Iris pigment epithelial cell (primary cell): ENCODE results near the gene RFXANK.
"Not testable (repeated sequence)": the region's sequence is repeated elsewhere in the genome, so short reads cannot be mapped to it uniquely, and the experiment has no call there.

Source experiments
- DNase-seq: peaks from one replicate; pipeline ENCODE4 v3.0.0-alpha.2; 2011; ENCODE audit warnings: low read depth

RFXANK gene

DNA sequence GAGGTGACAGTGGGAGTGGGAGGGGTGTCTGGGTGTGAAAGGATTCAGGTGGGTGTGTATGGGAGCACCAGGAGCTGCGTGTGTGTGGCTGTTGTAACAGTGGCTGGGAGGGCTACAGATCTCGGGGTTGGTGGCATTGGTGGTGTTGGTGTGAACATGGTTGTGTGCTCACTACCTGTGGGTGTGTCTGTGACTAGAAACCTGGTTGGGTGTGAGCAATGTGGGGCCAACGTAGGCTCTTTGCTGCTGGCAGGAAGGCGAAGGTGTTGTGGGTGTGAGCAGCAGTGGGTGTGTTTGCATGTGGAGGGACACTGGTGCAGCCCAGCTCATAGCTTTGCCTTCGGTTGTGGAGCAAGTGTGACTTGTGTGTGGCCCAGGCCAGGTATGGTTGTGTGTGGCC, 14.9 kb downstream of the RFXANK start:
- no peak for DNase-seq

DNA sequence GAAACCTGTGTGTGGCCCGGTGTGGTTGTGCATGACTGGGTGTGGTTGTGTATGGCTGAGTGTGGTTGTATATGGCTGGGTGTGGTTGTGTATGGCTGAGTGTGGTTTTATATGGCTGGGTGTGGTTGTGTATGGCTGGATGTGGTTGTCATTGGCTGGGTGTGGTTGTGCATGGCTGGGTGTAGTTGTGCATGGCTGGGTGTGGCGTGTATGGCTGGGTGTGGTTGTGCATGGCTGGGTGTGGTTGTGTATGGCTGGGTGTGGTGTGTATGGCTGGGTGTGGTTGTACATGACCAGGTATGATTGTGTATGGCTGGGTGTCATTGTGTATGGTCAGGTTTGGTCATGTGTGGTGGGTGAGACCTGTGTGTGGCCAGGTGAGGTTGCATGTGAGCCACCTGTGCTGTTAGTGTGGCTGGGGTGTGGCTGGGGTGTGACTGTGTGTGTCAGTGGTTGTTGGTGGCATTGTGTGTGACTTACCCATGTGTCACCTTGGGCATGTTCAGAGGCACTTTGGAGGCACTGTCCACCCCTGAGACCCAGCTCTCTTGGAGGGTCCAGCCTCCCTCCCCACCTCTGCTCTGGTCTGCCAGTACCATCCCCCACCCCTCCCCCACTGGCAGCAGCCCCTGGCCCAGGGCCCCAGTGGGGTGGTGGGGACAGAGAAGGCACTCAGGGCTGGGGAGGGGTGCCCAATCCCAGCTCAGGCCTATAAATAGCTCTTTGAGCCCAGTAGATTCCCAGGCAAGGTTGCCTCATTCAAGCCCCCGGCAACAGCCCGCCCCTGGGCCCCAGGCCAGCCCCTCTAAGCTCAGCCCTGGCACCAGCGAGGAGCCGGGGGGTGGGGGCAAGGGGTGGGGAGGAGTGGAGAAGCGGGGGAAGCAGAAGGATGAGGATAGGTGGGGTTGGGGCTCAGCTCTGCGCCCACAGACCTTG, 15.8 kb downstream of the RFXANK start:
- no peak for DNase-seq

DNA sequence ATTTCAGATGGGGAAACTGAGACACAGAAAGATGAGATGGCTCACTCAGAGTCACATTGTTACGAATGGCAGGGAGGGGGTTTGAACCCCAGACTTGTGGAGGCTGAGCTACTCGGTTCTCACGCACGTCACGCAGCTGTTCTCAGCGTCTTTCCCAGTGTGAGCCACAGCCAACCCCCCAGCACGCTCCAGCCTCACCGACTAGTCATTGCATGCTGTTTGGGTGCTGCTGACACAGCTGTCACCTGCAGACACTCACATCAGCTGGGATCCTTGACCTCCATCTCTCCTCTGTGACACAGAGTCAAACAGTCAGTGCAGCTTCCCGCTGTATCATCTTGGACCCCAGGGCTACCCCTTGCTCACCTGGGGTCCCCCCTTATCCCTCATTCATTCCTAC, 17.3 kb downstream of the RFXANK start:
- DNase-seq, result no peak

DNA sequence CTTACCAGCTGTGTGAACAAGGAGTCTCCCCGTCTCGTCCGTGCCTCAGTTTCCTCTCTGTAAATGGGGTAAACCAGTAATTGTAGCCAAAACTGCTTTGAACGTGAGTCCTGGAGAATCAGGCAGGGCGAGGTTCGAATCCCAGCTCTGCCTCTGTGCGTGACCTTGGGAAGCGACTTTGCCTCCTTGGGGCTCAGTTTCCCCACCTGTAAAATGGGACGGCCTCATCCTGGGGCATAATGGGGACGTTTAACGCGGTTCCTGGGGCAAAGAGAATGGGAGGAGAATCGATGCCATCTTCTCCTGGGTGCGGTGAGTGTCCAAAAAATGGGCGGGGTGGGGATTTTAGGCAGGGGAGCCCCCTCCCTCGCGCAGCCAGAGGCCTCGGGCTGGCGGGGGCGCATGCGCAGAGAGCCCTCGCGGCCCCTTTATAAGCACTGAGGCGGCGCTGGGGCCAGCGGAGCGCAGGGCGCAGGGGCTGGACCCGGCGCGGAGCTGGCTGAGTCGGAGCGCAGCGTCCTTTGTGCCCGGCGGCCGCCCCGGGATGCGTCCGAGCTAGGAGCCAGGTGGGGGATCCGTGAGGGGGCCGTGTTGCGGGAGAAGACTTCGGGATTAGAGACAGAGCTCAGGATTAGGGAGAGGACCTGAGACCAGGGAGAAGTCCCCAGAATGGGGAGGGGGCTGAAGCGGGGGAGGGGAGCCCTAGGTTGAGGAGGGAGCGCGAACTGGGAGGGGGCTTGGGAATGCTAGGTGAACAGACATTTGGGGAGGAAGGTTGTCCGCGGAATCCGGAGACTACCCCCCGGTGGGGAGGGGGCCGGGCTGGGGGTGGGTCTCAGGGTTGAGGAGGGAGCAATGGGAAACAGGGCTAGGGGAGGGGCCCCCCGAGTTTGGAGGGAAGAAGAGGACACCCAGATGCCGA, 19.7 kb downstream of the RFXANK start, which contains the start of gene NCAN:
NCAN (plus strand) TSS at position 460 of the 922 bp plus-strand sequence. CDS start 4,996 bp downstream, outside the sequence.
- no peak for DNase-seq

DNA sequence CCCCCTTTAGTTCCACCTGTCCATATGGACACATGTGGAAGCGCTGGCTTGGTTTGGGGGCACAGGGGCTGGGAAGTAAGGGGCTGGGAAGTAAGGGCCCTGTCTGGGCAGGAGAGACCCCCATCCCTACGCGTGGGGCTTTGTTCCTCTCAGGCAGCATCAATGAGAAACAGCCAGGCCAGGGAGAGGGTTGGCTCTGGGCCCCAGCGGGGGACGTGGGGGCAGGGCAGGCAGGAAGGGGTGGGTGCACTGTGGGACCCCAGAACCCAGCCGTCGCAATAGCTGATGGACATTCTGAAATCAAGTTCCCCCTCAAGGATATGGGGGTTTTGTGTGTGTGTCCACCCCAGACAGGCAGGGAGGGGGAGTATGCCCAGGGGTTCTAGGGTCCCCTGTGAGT, 20.9 kb downstream of the RFXANK start:
- DNase-seq, result no peak

DNA sequence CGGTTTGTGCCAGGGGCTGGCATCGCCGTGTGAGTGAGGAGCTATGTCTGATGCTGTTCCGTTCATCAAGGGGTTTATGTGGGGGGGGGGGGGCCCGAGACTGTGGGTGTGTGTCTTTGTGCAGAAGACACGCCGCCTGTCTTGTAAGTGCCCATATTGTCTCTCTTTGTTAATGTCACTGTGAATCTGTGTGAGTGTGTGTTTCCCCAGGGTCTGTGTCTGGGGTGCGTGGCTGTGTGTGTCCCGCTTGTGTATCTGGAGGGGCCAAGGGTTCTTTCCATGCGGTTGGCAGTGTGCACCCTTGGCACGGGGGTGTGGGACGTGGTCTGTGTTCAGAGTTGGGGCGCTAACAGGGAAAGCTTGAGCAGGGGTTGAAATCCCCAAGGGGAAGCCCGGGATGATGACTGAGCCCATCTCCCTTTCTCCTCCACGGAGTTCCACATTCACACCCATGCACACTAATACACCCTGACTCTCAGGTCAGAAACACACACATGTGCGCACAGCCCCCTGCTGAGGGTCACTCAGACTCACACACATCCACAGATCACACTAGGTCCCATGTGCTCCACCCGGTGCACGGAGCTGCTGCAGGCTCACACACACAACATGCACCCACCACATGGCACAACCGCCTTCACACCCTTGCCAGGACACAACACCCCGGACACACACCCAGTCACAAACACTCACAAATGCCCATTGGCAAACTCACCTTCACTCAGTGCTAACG, 21.5 kb downstream of the RFXANK start:
- DNase-seq, result no peak

DNA sequence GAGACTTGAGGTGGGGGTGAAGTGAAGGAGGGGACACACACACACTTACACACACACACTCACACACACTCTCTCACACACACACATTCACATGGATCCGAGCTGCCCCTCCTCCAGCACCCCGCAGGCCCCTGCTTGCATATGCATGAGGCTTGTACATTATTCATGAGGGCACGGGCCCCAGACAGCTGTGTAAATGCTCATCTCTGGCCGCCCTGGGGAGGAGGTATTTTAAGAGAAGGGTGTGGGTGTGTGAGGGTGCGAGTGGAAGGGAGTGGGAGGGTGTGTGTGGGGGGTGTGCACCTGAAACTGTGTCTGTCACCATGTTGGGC, 22.1 kb downstream of the RFXANK start:
- no peak for DNase-seq

DNA sequence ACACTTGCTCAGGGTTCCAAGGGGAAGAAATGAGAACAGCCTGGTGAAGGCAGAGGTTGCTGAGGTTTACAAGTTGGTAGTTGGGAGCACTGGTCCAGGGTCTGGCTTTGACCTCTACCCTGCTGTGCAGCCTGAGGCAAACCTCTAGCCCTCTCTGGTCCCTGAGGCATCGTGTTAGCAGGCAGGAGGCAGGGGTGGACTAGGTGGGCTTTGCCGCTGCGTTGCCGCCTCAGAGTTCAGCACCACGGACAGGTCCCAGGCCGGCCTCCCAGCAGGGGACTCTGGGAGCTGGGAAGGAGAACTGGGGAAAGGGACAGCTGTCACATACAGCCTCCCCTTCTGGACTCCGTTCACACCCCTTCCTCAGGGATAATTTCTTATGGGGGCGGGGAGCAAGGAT, 22.8 kb downstream of the RFXANK start:
- peak; percentile 22 for DNase-seq

DNA sequence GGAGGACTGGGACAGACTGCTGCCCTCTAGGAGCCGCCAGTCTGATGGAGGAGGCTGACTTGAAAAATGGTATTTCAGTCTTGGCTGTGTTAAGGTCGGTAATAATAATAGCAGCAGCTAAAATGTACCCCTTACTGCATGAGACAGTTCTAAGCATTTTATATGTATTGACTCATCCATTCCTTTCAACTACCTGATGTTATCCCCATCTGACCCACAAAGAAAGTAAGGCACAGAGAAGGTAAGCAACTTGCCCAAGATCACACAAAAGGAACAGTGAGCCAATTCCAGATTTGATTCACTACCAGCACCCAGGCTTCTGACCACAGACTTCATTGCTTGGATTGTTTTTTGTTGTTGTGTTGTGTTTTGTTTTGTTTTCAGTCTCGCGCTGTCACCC, 23.7 kb downstream of the RFXANK start:
- no peak for DNase-seq

DNA sequence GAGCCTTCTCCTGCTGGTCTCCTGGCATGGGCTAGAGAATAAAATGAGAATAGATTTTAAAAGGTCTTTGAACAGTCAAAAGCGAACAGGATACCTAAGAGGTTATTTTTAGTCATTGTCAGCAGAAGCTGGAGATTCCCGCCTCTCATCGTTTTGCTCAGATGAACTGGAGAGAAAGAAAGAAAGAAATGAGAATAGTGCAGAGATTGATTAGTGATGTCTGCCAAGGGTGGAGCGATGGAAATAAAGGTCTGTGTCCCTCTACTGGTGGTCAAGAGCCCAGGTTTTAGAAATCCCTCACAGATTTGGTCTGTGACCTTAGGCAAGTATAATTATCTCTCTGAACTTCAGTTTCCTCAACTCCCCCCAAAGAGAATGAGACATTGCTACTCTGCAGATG, 25.0 kb downstream of the RFXANK start:
- DNase-seq, result peak; percentile 46

DNA sequence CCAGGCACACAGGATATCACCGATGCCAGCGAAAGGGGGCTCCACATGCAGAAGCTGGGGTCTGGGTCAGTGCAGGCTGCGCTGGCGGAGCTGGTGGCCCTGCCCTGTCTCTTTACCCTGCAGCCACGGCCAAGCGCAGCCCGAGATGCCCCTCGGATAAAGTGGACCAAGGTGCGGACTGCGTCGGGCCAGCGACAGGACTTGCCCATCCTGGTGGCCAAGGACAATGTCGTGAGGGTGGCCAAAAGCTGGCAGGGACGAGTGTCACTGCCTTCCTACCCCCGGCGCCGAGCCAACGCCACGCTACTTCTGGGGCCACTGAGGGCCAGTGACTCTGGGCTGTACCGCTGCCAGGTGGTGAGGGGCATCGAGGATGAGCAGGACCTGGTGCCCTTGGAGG, 26.9 kb downstream of the RFXANK start:
- DNase-seq, result no peak

DNA sequence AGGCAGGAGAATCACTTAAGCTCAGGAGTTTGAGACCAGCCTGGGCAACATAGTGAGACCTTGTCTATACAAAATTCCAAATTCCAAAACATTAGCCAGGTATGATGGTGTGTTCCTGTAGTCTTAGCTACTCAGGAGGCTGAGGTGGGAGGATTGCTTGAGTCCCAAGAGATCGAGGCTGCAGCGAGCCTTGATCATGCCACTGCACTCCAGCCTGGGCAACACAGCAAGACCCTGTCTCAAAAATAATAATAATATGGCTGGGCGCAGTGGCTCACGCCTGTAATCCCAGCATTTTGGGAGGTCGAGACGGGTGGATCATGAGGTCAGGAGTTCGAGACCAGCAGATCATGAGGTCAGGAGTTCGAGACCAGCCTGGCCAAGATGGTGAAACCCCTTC, 28.9 kb downstream of the RFXANK start:
- not testable (repeated sequence) for DNase-seq

DNA sequence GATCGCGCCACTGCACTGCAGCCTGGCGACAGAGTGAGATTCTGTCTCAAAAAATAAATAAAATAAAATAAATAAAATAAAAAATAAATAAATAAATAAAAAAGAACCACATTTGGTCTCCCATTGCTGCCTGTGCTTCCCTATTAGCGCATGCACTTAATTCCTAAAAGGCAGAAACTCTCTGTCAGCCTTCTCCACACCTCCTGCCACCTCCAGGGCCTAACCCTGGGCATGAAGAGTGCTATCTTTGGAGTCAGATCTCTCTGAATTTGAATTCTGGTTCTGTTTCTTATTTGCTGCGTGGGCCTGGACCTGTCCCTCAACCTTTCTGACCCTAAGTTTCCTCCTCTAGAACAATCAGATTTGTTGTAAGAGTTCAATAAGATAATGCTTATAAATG, 31.0 kb downstream of the RFXANK start:
- DNase-seq, result no peak

DNA sequence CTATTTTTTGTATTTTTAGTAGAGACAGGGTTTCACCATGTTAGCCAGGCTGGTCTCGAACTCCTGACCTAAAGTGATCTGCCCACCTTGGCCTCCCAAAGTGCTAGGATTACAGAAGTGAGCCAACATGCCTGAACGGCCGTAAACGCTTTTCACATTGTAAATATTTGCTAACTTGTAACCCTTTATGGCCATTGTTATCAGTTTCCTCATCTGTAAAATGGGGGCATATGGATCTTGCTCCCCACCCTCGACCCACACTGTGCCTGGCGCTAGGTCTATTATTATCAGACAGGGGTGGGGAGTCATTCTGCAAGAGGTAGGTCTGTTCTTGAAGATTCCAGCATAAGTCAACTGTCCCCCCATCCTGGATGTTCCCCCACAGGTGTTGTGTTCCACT, 31.6 kb downstream of the RFXANK start:
- DNase-seq, result no peak

DNA sequence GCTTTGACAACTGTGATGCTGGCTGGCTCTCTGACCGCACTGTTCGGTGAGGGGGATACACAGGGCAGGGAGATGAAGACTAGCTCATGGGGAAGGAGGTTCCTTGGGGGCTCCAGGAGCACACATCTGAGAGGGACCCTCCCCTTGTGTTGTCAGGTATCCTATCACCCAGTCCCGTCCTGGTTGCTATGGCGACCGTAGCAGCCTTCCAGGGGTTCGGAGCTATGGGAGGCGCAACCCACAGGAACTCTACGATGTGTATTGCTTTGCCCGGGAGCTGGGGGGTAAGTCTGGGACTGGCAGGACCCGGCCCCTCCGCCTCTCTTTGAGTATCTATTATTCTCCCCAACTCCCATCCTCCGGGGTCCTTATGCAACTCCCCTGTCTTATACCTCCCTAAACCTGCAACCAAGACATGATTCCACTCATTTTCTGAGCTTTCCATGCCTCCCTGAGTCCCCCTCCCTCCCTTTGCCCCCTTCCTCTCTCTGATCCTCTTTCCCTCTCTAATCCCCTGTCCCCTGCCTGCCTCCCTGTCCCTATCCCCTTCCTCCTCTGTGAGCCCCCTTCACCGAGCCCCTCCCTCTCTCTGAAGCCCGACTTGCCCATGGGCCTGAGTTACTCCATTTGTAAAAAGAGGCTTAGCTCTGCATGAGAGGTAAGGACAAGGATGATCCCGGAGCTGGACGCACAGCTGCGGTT, 32.2 kb downstream of the RFXANK start:
- DNase-seq, result no peak

DNA sequence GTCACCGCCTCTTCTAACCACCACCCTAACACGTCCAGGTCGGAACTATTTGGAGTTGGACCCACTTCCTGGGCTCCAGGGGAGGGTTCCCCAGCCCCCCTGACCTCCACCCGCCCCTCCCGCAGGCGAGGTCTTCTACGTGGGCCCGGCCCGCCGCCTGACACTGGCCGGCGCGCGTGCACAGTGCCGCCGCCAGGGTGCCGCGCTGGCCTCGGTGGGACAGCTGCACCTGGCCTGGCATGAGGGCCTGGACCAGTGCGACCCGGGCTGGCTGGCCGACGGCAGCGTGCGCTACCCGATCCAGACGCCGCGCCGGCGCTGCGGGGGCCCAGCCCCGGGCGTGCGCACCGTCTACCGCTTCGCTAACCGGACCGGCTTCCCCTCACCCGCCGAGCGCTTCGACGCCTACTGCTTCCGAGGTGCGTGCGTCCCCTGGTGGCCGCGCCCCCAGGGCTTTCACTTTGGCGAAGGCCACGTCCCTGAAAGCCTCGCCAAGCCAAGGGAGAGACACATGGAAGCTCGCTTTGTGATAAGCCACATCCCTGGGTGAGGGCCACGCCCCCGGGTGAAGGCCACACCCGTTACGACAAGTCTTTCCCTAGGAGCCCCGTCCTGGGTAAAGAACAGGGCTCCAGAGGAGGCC, 32.9 kb downstream of the RFXANK start:
- DNase-seq, result peak; percentile 67

DNA sequence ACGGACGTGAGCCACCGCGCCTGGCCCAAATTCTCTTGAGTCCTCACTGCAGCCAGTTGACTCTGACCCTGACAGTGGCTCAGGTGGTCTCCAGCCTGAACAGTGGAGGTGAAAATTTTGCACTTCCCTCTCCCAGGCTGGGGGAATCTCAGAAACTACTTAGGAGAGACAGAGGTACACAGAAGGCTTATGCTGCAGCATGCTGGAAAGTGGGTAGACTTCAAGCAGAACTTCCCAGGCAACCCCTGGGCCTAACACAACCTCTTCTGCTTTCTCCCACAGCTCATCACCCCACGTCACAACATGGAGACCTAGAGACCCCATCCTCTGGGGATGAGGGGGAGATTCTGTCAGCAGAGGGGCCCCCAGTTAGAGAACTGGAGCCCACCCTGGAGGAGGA, 34.1 kb downstream of the RFXANK start:
- no peak for DNase-seq

DNA sequence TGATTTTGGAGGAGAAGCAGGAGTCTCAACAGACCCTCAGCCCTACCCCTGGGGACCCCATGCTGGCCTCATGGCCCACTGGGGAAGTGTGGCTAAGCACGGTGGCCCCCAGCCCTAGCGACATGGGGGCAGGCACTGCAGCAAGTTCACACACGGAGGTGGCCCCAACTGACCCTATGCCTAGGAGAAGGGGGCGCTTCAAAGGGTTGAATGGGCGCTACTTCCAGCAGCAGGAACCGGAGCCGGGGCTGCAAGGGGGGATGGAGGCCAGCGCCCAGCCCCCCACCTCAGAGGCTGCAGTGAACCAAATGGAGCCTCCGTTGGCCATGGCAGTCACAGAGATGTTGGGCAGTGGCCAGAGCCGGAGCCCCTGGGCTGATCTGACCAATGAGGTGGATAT, 34.6 kb downstream of the RFXANK start:
- no peak for DNase-seq

DNA sequence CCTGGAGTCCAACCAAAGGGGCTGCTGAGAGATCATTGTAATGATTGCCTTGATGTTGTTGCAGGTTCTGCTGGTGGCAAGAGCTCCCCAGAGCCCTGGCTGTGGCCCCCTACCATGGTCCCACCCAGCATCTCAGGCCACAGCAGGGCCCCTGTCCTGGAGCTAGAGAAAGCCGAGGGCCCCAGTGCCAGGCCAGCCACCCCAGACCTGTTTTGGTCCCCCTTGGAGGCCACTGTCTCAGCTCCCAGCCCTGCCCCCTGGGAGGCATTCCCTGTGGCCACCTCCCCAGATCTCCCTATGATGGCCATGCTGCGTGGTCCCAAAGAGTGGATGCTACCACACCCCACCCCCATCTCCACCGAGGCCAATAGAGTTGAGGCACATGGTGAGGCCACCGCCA, 35.2 kb downstream of the RFXANK start:
- no peak for DNase-seq

DNA sequence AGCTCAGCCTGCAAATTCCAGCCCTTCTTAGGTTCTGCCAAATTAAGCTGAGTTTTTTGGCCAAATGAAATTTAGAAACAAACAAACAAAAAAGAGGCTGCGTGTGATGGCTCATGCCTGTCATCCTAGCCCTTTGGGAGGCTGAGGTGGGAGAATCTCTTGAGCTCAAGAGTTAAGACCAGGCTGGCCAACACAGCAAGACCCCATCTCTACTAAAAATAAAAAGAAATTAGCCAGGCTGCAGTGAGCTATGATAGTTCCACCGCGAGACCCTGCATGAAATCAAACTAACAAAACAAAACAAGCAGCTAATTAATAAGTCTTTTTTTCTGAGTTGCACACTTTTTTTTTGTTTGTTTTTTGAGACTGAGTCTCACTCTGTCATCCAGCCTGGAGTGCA, 37.6 kb downstream of the RFXANK start:
- no peak for DNase-seq

DNA sequence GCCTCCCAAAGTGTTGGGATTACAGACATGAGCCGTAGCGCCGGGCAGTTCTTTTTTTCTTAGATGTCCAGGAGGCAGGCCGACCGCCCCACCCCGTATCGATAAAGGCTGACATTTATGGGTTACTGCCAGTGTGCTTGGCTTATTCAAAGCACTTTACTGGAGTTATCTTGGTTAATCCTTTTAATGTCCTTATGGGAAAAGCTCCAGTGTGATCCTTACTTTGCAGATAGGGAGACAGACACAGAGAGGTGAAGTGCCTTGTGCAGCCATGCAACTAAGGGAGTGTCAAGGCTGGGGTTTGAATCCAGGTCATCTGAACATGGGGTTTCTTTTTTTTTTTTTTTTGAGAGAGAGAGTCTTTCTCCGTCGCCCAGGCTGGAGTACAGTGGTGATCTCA, 38.9 kb downstream of the RFXANK start:
- DNase-seq, result no peak
